ENCODE measurements around the gene GFI1.
"Not testable (repeated sequence)": the region's sequence is repeated elsewhere in the genome, so short reads cannot be mapped to it uniquely, and the experiment has no call there.

GFI1 gene

GRCh38 chr1:92486251-92487077 lies at the start of gene GFI1:
GFI1 (minus strand) TSS chr1:92486925; CDS start chr1:92483487, 3,438 bp downstream.
- H3K4me3 ChIP-seq (replicated peaks in 1 of 2; ENCODE audit: low read depth in 2 of 2, low read length in 2 of 2), result peak within 1 kb of the TSS; percentile 37 to 55
- TF ChIP-seq CTCF (IDR thresholded peaks at IDR 0.05; ENCODE audit: low read depth, low read length), result no peak
- peak in 1 of 2 donors; percentile 9 for DNase-seq (ENCODE audit: low read depth in 2 of 2)

DNA sequence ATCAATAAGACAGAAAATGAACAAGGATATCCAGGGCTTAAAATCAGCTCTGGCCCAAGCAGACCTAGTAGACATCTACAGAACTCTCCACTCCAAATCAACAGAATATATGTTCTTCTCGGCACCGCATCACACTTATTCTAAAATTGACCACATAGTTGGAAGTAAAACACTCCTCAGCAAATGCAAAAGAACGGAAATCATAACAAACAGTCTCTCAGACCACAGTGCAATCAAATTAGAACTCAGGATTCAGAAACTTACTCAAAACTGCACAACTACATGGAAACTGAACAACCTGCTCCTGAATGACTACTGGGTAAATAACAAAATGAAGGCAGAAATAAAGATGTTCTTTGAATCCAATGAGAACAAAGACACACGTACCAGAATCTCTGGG lies 45.6 kb upstream of the GFI1 start:
- not testable (repeated sequence) for H3K4me3 ChIP-seq (replicated peaks in 1 of 2; ENCODE audit: low read depth in 2 of 2, low read length in 2 of 2); DNase-seq (ENCODE audit: low read depth in 2 of 2)

DNA sequence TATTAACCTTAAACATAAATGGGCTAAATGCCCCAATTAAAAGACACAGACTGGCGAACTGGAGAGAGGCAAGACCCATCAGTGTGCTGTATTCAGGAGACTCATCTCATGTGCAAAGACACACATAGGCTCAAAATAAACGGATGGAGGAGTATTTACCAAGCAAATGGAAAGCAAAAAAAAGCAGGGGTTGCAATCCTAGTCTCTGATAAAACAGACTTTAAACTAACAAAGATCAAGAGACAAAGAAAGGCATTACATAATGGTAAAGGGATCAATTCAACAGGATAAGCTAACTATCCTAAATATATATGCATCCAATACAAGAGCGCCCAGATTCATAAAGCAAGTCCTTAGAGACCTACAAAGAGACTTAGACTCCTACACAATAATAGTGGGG lies 45.2 kb upstream of the GFI1 start:
- not testable (repeated sequence) for H3K4me3 ChIP-seq (replicated peaks in 1 of 2; ENCODE audit: low read depth in 2 of 2, low read length in 2 of 2); DNase-seq (ENCODE audit: low read depth in 2 of 2)

DNA sequence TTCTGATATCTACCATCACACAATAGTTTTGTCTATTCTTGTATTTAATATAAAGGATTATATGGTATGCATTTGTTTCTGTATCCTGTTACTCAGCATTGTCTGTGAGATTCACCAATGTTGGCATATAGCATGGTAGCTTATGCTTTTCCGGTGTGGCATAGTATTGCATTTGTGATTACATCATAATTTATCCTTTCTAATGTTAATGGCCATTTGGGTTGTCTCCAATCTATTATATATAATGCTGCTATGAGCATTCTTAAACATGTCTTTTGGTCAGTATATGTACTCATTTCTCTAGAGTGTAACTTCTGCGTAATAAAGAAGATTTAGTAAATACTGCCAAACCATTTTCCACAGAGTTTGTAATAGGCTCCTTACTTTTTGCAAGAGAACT lies 40.9 kb upstream of the GFI1 start:
- no peak overlapping the region for H3K4me3 ChIP-seq (replicated peaks in 1 of 2; ENCODE audit: low read depth in 2 of 2, low read length in 2 of 2)
- no peak for DNase-seq (ENCODE audit: low read depth in 2 of 2)
- no peak for TF ChIP-seq CTCF (IDR thresholded peaks at IDR 0.05; ENCODE audit: low read depth, low read length)

DNA sequence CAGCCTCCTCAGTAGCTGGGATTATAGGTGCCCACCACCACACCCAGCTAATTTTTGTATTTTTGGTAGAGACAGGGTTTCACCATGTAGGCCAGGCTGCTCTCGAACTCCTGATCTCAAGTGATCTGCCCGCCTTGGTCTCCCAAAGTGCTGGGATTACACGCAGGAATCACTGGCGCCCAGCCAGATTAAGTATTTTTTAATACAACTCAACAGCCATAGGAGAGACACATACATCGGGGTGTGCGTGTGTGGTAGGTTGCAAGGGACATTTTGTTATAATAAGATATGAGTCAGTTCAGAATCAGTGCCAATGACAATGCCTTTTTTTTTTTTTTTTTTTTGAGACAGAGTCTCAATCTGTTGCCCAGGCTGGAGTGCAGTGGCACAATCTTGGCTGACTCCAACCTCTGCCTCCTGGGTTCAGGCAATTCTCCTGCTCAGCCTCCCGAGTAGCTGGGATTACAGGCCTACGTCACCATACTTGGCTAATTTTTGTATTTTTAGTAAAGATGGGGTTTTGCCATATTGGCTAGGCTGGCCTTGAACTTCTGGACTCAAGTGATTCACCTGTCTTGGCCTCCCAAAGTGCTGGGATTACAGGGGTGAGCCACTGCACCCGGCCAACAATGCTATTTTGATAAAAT lies 38.3 kb upstream of the GFI1 start:
- peak in 1 of 2 donors; percentile 80 for DNase-seq (ENCODE audit: low read depth in 2 of 2)
- H3K4me3 ChIP-seq (replicated peaks in 1 of 2; ENCODE audit: low read depth in 2 of 2, low read length in 2 of 2), result not testable (repeated sequence)

GRCh38 chr1:92519043-92519442 lies 32.3 kb upstream of the GFI1 start:
- H3K4me3 ChIP-seq (replicated peaks in 1 of 2; ENCODE audit: low read depth in 2 of 2, low read length in 2 of 2), result no peak overlapping the region
- DNase-seq (ENCODE audit: low read depth in 2 of 2), result no peak
- no peak for TF ChIP-seq CTCF (IDR thresholded peaks at IDR 0.05; ENCODE audit: low read depth, low read length)

DNA sequence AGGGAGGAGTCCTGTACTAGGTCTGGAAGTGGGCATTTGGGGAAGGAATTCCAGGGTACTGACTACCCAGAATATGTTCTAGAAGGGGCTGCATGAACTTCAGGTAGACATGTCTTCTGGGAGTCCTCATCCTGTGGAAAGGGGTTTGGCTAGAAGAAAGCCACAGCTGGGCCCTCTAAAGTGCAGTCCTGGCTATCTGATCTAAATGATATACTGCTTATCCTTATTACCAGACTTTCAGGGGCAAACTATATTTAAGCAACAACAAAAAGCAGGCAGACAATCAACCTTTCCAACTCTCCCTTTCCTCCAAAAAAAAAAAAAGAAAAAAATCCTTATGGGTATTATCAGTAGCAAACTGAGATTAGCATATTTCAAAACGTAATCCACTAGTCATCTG lies 29.8 kb upstream of the GFI1 start:
- TF ChIP-seq CTCF (IDR thresholded peaks at IDR 0.05; ENCODE audit: low read depth, low read length), result no peak
- no peak overlapping the region for H3K4me3 ChIP-seq (replicated peaks in 1 of 2; ENCODE audit: low read depth in 2 of 2, low read length in 2 of 2)
- no peak for DNase-seq (ENCODE audit: low read depth in 2 of 2)

DNA sequence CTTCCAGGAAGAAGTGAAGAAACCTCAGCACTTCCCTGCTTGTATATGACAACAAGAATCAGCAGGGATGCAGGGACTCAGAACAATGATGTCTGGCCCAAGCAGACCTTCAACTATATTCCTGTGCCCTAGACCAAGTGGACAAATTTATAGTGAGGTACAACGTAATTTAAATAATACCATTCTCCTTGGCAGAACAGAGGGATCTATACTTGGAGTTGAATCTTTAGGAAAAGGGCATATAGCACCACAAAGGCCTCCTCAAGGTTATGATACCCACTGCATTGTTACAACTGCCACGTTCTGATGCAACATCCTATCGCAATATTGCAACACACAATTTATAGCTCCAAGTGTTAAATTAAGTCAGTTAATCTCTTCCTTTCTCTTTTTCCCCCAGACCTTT lies 29.1 kb upstream of the GFI1 start:
- no peak overlapping the region for H3K4me3 ChIP-seq (replicated peaks in 1 of 2; ENCODE audit: low read depth in 2 of 2, low read length in 2 of 2)
- DNase-seq (ENCODE audit: low read depth in 2 of 2), result no peak
- no peak for TF ChIP-seq CTCF (IDR thresholded peaks at IDR 0.05; ENCODE audit: low read depth, low read length)
